22Rv1 (cell line): ENCODE data around the gene ZNF423.

Experiments
- CTCF ChIP-seq: fragments of 450-650 bp; IDR thresholded peaks from 2 replicates; pipeline ENCODE4 v1.5.1; 2017; ENCODE audit warnings: mild to moderate bottlenecking
- ZFX ChIP-seq: fragments of 450-650 bp; IDR thresholded peaks from 2 replicates; pipeline ENCODE4 v1.6.1; 2017; ENCODE audit warnings: antibody characterized with exemption, borderline replicate concordance

DNA sequence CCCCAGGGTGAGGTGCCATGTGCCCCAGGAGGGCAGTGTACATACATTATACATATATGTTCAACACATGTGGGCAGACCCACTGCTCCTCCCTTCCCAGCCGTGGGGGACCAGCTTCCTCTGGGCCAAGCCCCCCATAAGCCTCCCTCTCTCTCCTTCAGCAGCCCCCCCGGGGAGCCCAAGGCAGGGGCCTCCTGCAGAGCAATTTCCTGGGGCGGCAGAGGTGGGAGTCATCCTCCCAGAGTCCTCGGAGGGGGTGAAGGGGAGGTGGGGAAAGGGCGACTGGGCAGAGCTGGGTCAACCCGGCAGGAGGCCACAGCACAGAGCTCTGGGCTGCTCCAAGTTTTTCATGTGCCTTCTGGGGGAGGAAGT lies 235.1 kb downstream of the ZNF423 start:
- TF ChIP-seq CTCF (no peak), ZFX (no peak)
